Measurements from ENCODE around the gene CYBC1.

Gene CYBC1

DNA sequence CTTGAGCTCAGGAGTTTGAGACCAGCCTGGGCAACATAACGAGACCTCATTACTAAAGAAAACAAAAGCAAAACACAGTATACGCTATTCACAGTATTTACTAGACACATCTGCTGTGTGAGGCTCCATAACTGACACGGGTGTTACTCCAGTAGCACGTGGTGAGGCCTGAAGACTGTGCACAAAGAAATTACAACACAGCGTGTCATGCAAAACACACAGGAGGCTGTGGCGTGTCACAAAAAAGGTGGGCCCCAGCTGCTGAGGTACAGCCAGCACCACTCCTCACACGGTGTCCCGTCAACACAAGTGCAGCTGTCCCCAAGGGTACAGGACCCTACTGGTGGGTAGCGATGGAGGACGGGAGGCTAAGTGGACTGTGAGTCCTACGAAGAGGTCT is 2.7 kb downstream of the CYBC1 start:
- no peak for DNase-seq (ENCODE audit: low spot score)

DNA sequence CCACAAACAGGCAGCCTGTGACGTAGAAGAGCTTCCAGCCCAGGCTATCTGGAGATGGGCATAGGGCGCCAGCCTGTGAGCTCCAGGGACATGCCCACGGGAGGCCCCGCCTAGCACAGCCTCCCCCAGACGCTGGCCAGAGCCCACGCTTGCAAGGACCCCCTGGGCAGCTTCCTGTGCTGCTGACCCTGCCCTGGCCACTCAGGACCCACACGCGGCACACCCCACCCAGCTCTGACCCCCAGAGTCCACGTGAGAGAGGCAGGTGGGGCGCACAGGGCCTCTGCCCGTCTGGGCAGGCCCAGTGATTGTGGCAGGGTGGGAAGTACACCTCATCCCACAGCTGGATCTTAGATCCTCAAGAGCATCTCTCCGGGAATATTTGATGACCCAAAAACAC is 3.9 kb downstream of the CYBC1 start:
- no peak for DNase-seq (ENCODE audit: low spot score)

DNA sequence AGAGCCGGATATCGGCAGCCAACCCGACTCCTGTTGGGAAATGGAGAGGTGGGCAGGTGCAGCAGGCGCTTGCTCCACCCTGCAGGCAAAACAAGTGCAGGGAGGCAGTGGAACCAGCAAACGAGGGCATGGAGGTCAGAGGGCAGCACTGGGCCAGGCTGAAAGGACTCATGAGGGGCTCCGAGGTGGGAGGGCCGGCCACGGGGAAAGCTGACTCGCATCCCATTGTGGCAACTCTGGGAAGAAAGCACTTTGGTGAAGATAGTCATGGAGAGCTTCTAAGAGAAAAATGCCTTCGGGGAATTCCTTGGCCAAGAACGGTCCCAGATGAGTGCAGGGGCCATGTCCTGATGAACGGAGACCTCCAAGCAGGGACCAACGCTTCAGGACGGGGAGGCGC is 4.4 kb downstream of the CYBC1 start:
- DNase-seq (ENCODE audit: low spot score) = no peak

DNA sequence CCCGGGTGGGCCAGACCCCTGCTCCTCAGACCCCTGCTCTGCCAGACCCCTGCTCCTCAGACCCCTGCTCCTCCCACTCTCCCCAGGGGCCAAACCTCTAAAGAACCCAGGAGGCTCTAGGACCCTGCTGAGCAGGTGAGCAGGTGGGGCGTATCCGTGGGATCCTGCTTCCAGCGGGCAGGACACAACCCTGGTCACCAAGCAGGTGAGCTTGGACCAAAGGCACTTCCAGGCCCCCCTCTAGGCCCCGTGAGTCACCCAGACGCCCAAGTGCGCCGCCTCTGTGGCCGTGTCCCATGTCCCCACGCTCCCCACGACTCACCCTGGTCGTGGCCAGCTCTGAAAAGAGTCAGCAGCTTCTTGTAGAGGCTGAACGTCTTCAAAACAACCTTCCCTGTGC is 5.0 kb downstream of the CYBC1 start:
- DNase-seq (ENCODE audit: low spot score) = no peak

DNA sequence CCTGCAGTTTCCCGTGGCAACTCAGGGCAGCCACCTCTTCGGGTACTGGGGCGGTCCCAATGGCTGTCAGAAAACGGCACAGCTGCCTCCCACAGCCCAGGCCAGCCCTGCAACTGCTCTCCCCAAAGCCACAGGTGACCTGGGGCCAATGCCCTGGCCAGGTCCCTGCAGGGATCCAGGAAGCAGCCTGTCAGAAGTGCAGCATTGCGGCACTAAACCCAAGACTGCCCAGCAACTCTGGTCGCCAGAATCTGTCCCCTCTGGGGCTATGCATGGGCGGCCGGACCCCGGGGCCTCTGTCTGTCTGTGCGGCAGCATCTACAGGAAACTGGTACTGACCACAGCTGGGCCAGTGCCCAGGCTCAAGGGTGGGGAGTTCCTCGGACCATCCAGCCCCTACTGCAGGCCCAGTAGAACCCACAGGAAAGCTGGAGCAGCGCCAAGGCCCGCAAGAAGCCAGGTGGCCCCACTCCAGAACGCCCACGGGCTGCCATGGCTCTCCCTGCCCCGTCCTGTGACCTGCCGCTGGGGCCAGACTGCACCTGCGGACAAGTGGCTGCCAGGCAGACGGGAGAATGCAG is 5.5 kb downstream of the CYBC1 start:
- DNase-seq (ENCODE audit: low spot score) = no peak

DNA sequence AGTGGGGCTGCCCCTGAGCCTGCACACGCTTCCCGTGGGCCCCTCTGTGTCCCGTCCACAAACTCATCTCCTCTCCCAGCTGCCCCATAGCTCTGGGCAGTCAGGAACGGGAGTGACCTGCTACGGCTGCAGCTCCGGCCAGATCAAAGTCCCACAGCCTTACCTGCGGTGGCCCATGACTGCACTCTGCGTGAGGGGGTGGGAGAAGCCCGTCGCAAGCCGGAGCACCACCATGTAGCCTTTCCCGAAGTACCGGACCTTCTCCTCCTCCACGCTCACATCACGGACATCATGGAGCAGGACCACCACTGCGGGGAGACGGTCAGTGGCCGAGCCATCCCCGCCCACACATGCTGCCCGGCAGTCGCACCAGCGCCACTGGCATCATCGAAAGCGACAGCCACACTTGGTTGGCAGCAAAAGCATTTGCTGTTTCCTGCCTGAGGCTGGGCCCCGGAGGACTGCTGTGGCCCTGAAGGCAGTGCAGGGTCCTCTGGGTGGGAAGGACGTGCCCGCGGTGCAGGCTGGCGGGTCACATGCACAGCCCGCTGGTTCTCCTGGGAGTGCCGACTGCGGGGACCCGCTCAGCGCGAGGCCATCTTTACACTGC is 6.2 kb downstream of the CYBC1 start:
- no peak for DNase-seq (ENCODE audit: low spot score)

DNA sequence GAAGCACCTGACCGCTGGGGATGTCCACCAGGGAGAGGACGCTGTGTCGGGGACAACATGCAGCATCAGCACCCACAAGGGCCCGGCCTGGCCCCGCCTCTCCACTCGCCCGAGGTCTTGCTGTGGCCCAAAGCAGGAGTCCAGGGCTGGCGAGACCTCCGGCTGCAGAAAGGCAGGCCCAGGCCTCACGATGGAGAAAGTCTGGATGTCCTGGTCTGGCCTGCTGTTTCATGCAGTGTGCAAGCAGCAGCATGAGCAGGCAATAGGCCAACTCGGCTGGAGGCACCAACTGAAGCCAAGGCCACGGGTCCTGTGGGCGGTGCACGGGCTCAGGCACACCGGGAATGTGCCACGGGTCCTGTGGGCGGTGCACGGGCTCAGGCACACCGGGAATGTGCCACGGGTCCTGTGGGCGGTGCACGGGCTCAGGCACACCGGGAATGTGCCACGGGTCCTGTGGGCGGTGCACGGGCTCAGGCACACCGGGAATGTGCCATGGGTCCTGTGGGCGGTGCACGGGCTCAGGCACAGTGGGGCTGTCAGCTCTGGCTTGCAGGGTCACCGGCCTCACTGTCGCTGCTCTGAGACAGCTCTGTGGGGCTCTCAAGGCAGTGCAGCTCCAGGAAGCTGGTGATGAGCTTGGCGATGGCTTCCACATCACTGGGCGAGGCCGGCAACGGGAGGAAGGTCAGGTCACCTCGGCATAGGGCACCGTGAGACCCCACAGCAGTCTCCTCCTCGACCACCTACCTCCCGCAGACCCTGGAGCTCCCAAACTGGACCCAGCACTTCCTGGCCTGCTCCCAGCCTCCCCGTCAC is 6.9 kb downstream of the CYBC1 start:
- DNase-seq (ENCODE audit: low spot score) = no peak

DNA sequence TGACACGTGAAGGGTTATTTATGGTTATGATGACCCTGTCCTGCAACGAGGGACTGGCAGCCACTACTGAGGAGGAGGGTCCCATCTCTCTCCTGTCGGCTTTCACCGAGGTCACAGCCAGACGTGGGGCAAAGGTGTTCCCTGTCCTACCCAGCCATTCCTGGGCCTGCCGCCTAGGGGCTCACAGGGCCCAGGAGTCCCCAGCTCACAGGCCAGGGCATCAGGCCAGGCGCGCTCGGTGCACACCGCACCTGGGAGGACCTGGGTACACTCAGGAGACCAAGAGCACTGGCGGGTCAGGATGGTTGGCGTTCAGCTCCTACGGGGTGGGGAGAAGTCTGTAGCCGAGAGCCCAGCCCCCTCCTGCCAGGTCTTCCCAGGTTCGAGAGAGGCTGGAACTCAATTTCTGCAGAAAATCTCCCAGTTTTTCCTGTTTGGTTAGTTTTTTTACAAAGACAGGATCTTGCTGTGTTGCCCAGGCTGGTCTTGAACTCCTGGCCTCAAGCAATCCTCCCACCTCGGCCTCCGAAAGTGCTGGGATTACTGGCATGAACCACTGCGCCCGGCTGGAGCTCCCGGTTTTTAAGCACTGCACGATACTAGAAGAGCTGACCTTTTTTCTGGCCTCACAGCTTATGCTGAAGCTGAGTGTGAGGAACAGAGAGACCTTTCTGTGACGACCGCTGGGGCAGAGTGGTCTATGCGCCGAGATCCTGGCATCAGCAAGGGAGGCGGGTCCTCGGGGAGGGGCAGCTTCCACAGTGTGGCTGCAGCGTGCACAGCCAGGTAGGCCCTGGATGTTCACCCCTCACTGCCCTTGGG is 7.7 kb downstream of the CYBC1 start:
- no peak for DNase-seq (ENCODE audit: low spot score)

DNA sequence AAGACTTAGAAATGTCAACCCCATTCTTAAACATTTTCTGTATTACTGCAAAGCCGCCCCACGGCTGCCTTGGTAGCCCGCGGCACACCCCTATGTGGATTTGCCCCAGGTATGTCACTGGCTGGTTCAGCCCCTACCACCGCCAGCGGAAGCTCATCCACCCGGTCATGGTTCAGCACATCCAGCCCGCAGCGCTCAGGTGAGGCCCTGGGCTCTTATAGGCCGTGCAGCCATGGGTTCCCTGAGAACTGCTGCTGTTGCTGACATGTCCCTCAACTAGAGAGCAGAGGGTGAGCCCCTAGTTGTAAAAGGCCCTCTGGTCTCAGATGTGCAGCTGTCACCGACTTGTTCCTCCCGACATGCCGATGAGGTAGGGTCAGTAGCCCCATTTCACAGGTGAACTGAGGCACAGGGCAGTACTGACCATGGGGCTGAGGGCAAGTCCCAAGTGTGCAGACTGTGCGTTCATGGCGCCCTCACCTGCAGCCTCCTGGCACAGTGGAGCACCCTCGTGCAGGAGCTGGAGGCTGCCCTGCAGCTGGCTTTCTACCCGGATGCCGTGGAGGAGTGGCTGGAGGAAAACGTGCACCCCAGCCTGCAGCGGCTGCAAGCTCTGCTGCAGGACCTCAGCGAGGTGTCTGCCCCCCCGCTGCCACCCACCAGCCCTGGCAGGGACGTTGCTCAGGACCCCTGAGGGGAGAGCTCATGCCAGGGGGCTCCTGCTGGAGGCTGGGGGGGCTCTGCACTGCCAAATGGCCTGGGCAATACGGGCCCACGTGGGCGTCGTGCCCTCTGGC is 8.7 kb downstream of the CYBC1 start:
- DNase-seq (ENCODE audit: low spot score) = no peak

DNA sequence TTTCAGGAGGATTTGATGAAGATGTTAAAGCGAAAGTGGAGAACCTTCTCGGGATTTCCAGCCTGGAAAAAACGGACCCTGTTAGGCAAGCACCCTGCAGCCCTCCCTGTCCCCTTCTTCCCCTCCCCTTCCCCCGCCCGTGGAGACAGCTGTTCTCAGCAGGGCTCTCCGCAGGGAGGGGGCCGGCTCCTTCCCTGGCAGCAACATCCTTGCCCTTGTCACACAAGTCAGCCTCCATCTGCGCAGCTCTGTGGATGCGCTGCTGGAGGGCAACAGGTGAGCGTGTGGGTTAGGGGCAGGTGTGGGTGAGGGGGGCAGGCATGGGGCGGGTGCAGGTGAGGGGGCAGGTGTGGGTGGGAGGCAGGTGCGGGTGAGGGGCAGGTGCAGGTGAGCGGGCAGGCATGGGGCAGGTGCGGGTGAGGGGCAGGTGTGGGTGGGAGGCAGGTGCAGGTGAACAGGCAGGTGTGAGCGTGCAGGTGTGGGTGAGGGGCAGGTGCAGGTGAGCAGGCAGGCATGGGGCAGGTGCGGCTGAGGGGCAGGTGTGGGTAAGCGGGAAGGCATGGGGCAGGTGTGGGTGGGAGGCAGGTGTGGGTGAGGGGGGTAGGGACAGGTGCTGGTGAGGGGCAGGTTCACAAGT is 9.4 kb downstream of the CYBC1 start:
- no peak for DNase-seq (ENCODE audit: low spot score)

DNA sequence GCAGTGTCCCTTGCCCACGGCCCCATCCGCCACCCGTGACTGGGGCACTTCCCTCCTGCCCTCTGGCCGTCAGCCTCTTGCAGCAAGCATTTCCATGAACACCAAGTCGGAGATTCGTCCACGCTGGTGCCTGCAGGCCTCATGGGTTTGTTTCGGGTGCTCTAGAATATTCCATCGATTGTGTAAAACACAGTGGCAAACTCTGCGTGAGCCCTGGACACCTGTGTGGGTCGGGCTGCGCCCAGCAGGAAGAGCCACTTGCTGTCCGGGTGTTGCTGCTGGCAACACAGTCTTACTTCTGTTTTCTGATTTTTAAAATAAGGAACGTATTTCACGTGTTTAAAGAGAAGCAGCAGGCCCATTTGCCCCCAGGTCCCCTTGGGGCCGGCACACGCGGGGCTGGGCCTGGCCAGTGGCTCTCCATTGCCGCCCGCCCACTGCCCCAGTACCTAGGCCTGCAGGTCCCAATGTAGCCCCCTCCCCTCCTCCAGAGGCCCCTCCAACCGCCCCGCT is 10.0 kb downstream of the CYBC1 start:
- DNase-seq (ENCODE audit: low spot score) = no peak

DNA sequence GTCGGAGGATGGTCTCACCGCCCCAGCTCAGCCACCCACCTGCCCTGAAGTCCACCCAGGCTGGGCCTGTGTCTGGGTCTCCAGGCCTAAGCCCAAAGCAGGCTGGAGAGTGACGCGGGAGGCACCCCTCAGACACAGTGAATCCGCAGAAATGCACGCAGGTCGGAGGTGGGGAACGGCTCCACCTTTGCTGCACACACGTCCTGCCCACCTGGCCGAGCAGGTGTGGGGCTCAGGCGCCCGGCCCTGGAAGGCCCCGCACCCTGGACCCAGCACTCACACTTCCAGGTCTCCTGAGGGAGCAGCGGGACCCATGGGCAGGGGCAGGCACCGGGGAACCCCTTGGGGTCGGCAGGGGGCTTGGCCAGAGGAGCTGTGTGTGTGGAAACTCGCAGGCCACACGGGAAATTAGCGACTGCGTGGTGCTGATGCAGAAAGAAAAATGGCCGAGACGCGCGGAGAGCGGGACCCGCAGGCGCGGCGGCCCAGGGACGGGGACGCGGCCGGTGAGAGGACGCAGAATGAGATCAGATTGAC is 10.7 kb downstream of the CYBC1 start:
- no peak for DNase-seq (ENCODE audit: low spot score)

DNA sequence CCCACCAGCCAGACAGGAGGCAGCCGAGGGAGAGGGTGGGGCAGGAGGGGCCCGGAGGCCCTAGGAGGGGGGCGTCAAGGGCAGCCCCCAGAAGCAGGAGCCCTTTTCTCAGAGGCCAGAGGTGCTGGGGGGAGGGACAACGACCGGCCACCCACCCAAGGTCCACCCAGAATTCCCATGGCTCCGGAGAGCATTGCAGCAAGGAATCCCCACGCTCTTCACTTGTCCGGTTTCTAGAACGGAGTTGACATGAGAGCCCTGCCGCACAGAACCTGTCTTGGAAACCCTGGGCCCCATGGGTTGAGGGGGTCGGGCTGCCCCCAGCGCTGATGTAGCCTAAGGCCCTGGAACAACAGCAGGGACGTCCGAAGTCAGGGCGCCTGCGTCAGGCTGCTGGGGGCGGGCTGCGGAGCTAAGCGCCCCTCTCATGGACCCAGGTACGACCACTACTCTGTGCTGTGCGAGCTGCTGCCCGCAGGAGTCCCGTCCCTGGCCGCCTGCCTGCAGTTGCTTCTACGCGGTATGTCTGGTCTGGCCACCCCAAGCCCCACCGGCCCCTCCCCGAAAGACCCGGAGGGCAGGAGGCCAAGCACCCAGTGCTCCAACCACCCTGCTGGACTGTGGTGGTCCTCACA is 11.2 kb downstream of the CYBC1 start:
- DNase-seq (ENCODE audit: low spot score) = no peak

DNA sequence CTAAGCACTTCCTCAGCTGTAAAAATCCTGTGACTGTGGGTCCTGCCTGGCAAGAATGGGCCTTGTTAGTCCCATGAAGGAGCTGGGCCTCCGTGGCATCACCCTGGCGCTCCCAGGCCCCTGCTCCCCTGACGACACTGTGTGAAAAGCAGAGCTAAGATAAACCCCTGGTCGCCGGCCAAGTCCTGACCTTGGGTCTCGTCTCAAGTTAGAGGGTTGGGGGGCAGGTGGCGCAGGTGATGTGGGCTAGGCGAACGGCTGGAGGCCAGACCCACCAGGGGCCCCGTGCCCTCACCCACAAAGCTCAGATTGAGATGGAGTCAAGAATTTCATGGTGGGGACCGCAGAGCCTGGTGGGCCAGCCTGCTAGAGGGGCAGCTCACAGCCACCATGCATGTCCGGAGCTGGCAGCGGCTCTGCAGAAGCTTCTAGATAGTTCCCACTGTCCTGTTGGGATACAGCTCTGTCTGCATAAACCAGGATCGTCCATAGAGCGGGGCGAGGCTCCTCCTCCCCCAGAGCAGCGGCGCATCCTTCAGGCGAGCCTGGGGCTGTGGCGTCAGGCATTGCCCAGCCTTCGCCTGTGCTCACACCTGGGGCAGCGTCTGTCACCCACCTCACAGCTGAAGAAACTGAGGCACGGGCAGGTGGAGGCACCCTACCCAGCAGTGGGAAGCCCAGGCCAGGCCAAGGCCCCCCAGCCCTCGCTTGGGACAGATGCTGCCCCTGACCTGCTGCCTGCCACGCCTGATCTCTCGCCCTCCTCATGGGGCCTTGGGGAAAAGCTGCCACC is 12.0 kb downstream of the CYBC1 start:
- DNase-seq (ENCODE audit: low spot score) = no peak

DNA sequence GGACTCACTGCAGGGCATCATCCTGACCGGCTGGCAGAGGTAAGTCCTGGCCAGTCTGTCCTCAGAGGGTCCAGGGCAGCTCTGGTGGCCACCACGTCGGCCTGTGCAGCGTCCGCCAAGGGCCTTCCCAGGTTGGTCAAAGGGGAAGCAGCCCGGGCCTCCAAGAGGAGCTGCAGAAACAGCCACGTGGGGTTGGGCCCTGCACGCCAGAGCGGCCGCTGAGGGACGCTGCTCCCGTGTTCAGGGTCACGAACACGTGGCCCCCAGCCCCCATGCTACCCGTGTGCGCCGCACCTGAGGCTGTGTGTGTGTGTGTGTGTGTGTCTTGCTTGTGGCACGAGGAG is 13.3 kb downstream of the CYBC1 start:
- no peak for DNase-seq (ENCODE audit: low spot score)

DNA sequence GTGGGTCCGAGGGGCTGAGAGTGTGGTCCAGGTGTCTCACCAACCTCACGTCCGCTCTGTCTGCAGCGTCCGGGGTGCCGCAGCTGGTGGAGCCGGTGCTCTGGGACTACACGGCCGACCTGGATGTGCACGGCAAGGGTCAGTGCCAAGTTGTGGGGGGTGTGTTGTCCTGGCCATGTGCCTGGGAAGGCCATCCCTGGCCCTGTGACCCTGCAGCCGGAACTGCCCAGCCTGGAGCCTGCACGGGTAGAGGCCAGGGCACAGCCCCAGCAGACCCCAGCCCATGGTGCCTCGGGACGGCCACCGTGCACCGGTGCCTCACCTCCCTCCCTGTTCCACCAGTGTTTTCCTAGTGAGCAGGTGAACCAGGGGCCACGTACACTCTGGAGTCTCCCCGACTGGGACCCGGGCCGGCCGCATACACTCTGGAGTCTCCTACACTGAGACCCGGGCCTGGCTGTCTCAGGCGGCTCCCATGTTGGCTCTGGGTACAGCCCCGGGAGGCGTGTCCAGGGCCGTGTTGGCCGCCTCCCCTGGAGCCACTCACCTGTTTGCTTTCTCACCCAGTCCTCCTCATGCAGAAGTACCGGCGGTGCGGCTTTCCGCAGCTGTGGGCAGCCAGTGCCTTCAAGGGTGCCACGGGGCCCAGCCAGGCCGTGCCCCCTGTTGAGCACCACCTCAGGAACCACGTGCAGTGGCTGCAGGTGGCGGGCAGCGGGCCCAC is 13.8 kb downstream of the CYBC1 start:
- DNase-seq (ENCODE audit: low spot score) = no peak

DNA sequence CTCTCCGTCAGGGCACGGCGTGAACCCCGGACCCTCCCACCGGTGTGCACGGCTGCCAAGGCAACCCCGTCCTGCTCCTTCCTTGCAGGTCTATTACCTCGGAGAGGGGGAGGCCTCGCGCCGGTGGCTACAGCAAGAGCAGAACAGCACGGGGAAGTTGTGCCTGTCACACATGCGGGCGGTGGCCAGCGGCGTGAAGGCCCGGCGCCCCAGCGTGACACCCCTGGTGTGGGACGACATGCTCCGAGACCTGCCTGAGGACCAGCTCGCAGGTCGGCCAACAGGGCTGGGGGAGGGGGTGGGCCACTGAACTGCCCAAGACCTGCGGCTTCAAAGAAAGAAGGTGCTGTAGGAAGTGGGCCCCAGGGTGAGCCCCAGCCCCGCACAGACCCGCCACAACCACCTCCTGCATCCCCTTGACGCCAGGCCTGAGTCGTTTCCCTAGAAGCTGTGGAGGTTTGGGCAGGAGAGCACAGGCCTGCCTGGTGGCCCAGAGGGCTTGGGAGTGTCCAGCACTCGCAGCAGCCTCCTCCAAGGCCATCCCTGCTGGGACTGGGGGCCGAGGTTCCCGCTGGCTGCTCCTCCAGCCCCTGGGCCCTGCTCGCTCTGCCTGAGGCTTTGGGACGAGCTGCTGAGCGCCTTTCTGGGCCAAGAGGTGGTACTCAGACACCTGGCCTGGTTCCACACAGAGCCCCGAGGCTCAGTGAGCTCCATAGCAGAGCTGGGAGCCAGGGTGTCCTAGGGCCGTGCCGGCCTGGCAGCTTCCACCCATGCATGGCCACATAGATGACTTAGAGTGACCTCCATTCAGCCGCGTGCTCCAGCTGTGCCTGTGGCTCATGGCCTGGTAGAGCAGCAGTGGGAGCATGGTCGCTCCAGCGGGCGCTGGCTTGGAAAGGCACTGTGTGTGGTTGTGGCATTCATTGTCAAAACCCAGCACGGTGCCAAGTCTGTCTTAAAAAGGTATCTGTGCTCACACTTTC is 14.7 kb downstream of the CYBC1 start:
- DNase-seq (ENCODE audit: low spot score) = no peak

DNA sequence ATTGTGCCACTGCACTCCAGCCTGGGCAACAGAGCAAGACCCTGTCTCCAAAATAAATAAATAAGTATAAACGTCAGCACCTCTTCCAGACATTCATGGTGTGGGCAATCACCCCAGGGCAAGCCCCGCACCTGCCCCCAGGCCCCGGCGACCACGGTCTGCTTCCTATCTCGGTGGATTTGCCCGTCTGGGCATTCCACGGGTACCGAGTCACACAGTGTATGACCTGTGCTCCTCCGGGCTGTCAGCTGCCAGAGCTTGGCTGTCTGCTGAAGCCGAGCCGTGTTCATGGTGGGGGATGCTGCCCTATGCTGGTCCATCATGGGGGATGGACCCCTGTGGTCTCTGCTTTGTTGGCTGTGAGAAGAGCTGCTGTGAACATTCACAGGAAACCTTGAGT is 15.4 kb downstream of the CYBC1 start:
- no peak for DNase-seq (ENCODE audit: low spot score)

All from LoVo (cell line).